Activated CD8-positive, alpha-beta memory T cell treated with anti-CD3 and anti-CD28 coated beads for 24 hours (primary cell): ENCODE data around the gene STAM.
A peak's percentile ranks its signal among the peaks of the same experiment; 100 is the strongest.
"Not testable (repeated sequence)": the region's sequence is repeated elsewhere in the genome, so short reads cannot be mapped to it uniquely, and the experiment has no call there.

Experiments used
- DNase-seq: peaks from one replicate; pipeline ENCODE4 v3.0.0-alpha.2; 2020

Gene STAM

DNA sequence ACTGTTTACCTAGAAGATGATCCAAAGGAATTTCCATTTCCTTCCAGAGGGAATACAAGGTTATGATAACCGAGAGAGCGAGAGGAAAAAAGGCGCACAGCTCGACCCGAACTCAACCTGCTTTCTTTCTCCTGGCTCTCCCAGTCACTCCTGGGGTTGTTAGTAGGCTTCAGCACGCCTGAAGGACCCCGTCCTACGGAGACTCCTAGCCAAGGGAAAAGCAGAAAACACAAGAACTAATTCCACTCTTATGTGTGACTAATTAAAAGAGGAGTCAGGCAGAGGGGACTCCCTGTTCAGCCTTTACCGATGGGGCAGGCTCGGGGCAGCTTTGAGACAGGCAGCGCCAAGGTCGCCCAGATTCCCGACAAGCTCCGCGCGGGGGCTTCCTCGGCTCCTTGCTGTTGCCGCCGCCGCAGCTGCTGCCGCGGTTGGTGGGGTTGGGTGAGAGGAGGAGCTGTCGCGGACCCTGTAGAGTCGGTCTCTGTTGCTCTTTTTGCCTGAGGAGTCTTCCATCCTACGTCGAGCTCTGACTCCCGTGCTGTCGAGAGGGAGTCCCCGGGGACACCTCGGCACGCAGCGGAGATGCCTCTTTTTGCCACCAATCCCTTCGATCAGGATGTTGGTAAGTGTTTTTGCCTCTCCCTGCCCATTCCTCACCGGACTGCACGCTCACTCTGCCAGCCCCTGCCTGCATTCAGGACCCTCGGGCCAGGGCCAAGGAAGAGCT is at the start of gene STAM:
Gene STAM (plus strand): TSS at position 397 of the 730 bp plus-strand sequence. CDS start 189 bp downstream, at position 586.
- peak; percentile 98 for DNase-seq

- DNase-seq, result no peak
Measured at GRCh38 chr10:17597386-17597785, 46.6 kb upstream of the STAM start.

- no peak for DNase-seq
Measured at GRCh38 chr10:17599089-17599488, 44.9 kb upstream of the STAM start.

- no peak for DNase-seq
Measured at GRCh38 chr10:17605936-17606335, 38.0 kb upstream of the STAM start.

- DNase-seq, result no peak
Measured at GRCh38 chr10:17606547-17607040, 37.4 kb upstream of the STAM start.

DNA sequence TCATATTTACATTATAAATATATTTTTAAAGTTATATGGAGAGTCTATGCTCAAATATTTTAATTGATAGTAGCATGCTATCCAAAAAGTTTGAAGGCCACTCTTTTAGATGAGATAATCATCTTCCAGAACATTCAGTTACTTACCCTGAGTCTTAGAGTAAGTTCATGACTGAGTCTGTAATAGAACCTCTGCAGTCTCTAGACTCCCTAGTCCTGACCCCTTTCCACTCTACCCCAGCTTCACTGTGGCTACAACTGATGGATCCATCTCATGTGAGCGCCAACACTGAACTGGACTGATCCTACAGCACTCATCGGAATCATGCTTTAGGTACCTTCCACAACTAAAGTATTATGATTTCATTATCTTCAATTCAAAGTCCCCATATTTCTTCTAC is 36.9 kb upstream of the STAM start:
- DNase-seq, result no peak

DNA sequence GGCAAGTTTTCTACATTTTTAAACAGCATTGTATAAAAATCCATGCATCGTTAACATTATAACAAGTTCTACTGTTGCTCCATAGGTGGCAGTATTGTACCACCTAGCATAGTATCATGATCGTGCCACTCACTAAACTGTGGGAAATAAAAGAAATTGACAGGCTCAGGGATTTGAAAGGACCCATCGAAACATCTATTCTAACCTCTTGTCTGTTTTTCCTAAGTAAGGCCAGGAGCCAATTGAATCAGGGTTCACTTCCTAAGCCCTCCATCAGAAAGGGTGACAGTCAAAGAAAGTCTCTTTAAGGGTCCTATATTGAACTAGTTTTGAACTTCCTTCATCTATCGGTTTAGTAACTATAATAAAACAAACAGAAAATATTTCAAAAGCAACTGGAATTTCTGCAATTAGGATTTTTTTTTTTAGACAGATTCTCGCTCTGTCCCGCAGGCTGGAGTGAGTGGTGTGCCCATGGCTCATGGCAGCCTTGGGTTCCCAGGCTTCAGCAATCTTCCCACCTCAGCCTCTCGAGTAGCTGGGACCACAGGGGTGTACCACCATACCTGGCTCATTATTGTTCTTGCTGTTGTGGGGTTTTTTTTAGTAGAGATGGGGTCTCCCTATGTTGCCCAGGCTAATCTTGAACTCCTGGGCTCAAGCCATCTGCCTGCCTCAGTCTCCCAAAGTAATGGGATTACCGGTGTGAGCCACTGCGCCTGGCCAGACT is 36.2 kb upstream of the STAM start:
- no peak for DNase-seq

DNA sequence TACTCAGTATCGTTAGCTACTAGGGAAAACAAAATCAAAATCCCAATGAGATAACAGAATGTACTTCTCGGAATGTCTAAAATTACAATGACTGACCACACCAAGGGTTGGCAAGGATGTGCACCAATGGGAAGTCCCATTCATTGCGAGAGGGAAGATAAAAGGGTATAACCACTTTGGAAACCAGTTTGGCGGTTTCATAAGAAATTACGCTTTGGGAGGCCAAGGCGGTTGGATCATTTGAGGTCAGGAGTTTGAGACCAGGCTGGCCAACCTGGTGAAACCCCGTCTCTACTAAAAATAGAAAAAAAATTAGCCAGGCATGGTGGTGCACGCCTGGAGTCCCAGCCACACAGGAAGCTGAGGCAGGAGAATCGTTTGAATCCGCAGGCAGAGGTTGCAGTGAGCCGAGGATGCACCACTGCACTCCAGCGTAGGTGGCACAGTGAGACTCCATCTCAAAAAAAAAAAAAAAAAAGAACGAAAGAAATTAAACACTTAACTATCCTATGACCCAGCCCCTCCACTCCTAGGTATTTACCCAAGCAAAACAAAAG is 34.4 kb upstream of the STAM start:
- no peak for DNase-seq

GRCh38 chr10:17616403-17617030 is 27.4 kb upstream of the STAM start:
- DNase-seq, result peak; percentile 77

DNA sequence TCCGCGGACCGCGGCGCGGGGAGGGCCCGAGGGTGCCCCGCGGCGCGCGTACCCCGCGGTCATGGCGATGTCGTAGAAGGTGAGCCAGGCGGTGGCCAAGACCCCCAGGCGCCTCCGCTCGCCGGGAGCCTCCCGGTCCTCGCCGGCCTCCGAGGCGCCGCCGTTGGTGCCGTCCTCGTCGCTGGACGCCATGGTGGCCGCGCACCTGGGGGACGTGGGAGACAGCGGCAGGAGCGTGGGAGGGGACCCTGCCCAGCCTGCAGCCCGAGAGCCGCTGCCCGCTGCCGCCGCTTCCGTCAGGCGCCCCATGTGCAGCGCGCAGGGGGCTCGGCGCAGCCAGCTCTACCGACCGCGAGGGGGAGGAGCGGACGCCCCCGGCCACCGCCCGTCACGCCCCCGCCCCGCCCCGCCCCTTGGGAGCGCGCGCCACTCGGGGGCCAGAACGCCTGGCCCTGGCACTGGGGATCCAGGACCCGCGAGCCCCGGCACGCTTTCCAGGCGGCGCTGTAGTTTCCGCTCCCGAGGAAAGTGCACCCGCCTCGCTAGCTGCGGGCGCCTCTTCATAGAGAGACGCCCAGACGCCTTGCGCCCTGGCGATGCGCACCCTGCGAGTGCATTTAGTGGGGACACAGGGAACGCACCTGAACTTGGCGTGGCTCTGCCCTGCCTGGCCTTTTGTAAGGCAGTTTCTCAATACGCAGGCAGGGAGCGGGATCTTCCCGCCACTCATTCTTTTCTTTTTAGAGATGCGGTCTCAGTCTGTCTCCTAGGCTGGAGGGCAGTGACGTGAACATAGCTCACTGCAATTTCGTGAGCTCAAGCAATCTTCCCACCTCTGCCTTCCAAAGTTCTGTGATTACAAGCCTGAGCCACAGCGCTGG is 26.7 kb upstream of the STAM start, which contains the start of gene HACD1:
Gene HACD1 (minus strand): TSS at position 344 of the 881 bp plus-strand sequence. CDS start 35 bp downstream, at position 309.
- peak; percentile 78 for DNase-seq

DNA sequence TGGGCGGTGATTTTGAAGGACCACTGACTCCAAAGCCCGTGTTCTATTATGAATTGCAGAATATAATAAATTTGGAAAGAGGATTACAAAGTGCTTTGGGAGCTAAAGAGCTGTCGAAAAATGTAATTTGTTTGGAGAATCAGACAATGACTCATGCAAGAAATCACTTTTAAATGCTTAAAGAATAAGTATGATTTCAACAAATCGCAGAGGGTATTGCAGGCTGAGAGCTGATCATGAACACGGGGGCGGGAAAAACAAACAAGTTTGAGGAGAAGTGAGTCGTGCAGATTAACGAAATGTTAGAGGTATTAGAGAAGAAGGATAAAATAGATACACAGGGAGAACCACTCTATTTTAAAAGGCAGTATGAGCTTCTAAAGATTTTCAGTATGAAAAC is 21.9 kb upstream of the STAM start:
- no peak for DNase-seq

GRCh38 chr10:17624996-17625395 is 19.0 kb upstream of the STAM start:
- DNase-seq, result no peak

DNA sequence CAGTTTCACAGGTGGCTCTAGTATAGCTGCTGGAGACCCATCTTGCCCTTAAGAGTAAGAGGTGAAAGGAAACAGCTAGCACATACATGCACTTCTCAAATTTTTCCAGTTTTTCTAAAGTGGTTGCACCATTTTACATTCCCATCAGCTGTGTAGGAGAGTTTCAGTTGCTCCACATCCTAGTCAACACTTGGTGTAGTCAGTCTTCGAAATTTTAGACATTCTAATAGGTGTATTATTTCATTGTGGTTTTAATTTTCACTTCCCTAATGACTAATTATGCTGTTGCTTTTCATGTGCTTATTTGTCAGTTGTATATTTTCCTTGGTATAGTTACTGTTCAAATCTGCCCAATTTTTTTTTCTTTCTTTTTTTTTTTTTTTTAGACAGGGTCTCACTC is 17.3 kb upstream of the STAM start:
- no peak for DNase-seq

- not testable (repeated sequence) for DNase-seq
Measured at GRCh38 chr10:17632590-17632989, 11.4 kb upstream of the STAM start.

- DNase-seq, result no peak
Measured at GRCh38 chr10:17633353-17633752, 10.6 kb upstream of the STAM start.

GRCh38 chr10:17637869-17638268 is 6.1 kb upstream of the STAM start:
- no peak for DNase-seq

- DNase-seq, result no peak
Measured at GRCh38 chr10:17640331-17640816, 3.6 kb upstream of the STAM start.

- DNase-seq, result no peak
Measured at GRCh38 chr10:17643339-17643754, 604 bp upstream of the STAM start.

GRCh38 chr10:17644485-17644943 is 563 bp downstream of the STAM start:
- DNase-seq, result no peak

- DNase-seq, result no peak
Measured at GRCh38 chr10:17645621-17646345, 1.8 kb downstream of the STAM start.

- DNase-seq, result no peak
Measured at GRCh38 chr10:17647326-17647725, 3.4 kb downstream of the STAM start.
